ENCODE measurements around the gene MAGEA11. TPM values are rescaled to one million over a fixed set of nuclear protein-coding genes. Genes with fewer than 3 reads are reported as not detected.
"Not testable (repeated sequence)": the region's sequence is repeated elsewhere in the genome, so short reads cannot be mapped to it uniquely, and the experiment has no call there.

Gene MAGEA11
- total RNA-seq, 2 donors from 2014 or later, result not detected

- DNase-seq, result no peak
- no peak for ATAC-seq
- intact Hi-C loops (cut with DNase I, micrococcal nuclease), result no loop called here
These were observed 3.6 kb downstream of the MAGEA11 start for GRCh38 chrX:149715468-149715867.

- ATAC-seq (no peak), DNase-seq (no peak)
- intact Hi-C loops (cut with DNase I, micrococcal nuclease), result no loop called here
These were observed 4.8 kb downstream of the MAGEA11 start for GRCh38 chrX:149716632-149717031.

- intact Hi-C loops (cut with DNase I, micrococcal nuclease), result no loop called here
- ATAC-seq (peak; percentile 92), DNase-seq (peak; percentile 27 to 59)
These were observed 5.9 kb downstream of the MAGEA11 start for GRCh38 chrX:149717803-149718202.

GRCh38 chrX:149718757-149719156, 6.9 kb downstream of the MAGEA11 start:
- no peak for ATAC-seq
- DNase-seq, result no peak
- intact Hi-C loops (cut with DNase I, micrococcal nuclease), result no loop called here

GRCh38 chrX:149720021-149720689, 8.3 kb downstream of the MAGEA11 start:
- intact Hi-C loops (cut with DNase I, micrococcal nuclease), result no loop called here
- no peak for DNase-seq
- ATAC-seq, result peak; percentile 72

- intact Hi-C loops (cut with DNase I, micrococcal nuclease); DNase-seq: not testable (repeated sequence)
These were observed 9.4 kb downstream of the MAGEA11 start for GRCh38 chrX:149721241-149721640.

GRCh38 chrX:149721778-149722177, 9.9 kb downstream of the MAGEA11 start:
- ATAC-seq, result no peak
- DNase-seq, result no peak
- intact Hi-C loops (cut with DNase I, micrococcal nuclease), result no loop called here

More at GRCh38 chrX:149721241-149721640, 9.4 kb downstream of the MAGEA11 start:
- ATAC-seq, result not testable (repeated sequence)

GRCh38 chrX:149723583-149724118, 11.8 kb downstream of the MAGEA11 start:
- DNase-seq; intact Hi-C loops (cut with DNase I, micrococcal nuclease); ATAC-seq: not testable (repeated sequence)

- intact Hi-C loops (cut with DNase I, micrococcal nuclease); ATAC-seq; DNase-seq: not testable (repeated sequence)
These were observed 15.4 kb downstream of the MAGEA11 start for GRCh38 chrX:149727308-149727707.

GRCh38 chrX:149742269-149742668, 30.4 kb downstream of the MAGEA11 start:
- ATAC-seq, result peak; percentile 44
- DNase-seq; intact Hi-C loops (cut with DNase I, micrococcal nuclease): not testable (repeated sequence)

- intact Hi-C loops (cut with DNase I, micrococcal nuclease); DNase-seq: not testable (repeated sequence)
- ATAC-seq, result peak; percentile 94
These were observed 34.6 kb downstream of the MAGEA11 start for GRCh38 chrX:149746390-149747007.

- DNase-seq (no peak), ATAC-seq (no peak)
- intact Hi-C loops (cut with DNase I, micrococcal nuclease), result no loop called here
These were observed 45.6 kb downstream of the MAGEA11 start for GRCh38 chrX:149757206-149758067.

- no peak for ATAC-seq
- intact Hi-C loops (cut with DNase I, micrococcal nuclease), result no loop called here
- no peak for DNase-seq
These were observed 46.3 kb downstream of the MAGEA11 start for GRCh38 chrX:149758068-149758714.

- ATAC-seq; intact Hi-C loops (cut with DNase I, micrococcal nuclease); DNase-seq: not testable (repeated sequence)
These were observed 46.8 kb downstream of the MAGEA11 start for GRCh38 chrX:149758715-149759078.

GRCh38 chrX:149759824-149760223, 48.0 kb downstream of the MAGEA11 start:
- DNase-seq, result no peak
- intact Hi-C loops (cut with DNase I, micrococcal nuclease), result no loop called here
- ATAC-seq, result no peak

GRCh38 chrX:149760965-149761364, 49.1 kb downstream of the MAGEA11 start:
- intact Hi-C loops (cut with DNase I, micrococcal nuclease), result no loop called here
- DNase-seq, result no peak
- ATAC-seq, result no peak

- intact Hi-C loops (cut with DNase I, micrococcal nuclease), result not testable (repeated sequence)
These were observed 50.2 kb downstream of the MAGEA11 start for GRCh38 chrX:149761858-149762674.

More at GRCh38 chrX:149761858-149762674, 50.2 kb downstream of the MAGEA11 start:
- not testable (repeated sequence) for DNase-seq, ATAC-seq

All from left colon (tissue), 2 donors.